ENCODE data around the gene GGPS1. TPM values are rescaled to one million over a fixed set of nuclear protein-coding genes. Genes with fewer than 3 reads are reported as not detected.

GGPS1 gene
- polyA plus RNA-seq, 1 experiment: 45.2 TPM

GRCh38 chr1:235326719-235327558 is 1.4 kb upstream of the GGPS1 start:
- ChIA-PET POLR2A (interaction anchor here (0.5 kb wide), 1 partner anchor 147 kb away, joined by 7 read pairs; no protein-coding TSS in a partner anchor), CTCF (interaction anchor here (1.5 kb wide), 1 partner anchor 74 kb away, joined by 3 read pairs; no protein-coding TSS in a partner anchor)
- Histone ChIP-seq H3K27me3 (ENCODE audit: control insufficient read depth, insufficient read depth, low read length) (no peaks in the 10 kb centered on the region), H3K4me3 (ENCODE audit: low read depth, low read length) (peak overlapping the region; percentile 90), H3K27ac (ENCODE audit: low read depth, low read length) (peak overlapping the region; percentile 31), H3K9me3 (ENCODE audit: control insufficient read depth, insufficient read depth, low read length) (no peaks in the 10 kb centered on the region; the same call in 1 of the 2 replicates)
- no peak for DNase-seq (ENCODE audit: low read depth, low spot score)
- TF ChIP-seq CTCF (IDR thresholded peaks at IDR 0.05; ENCODE audit: low read depth, low read length): no peak

- H3K4me3 ChIP-seq (ENCODE audit: low read depth, low read length): peak within 1 kb of the TSS; percentile 90
- POLR2A ChIA-PET: interaction anchor here (0.7 to 2.5 kb wide), 3 partner anchors 69 to 177 kb away, joined by 3 to 9 read pairs (median 5); partner anchors contain the start of gene B3GALNT2
- no peak for TF ChIP-seq CTCF (IDR thresholded peaks at IDR 0.05; ENCODE audit: low read depth, low read length)
- no peaks in the 10 kb centered on the region for H3K27me3 ChIP-seq (ENCODE audit: control insufficient read depth, insufficient read depth, low read length)
- peak within 1 kb of the TSS; percentile 96 for H3K27ac ChIP-seq (ENCODE audit: low read depth, low read length)
- no peak for DNase-seq (ENCODE audit: low read depth, low spot score)
- H3K9me3 ChIP-seq (ENCODE audit: control insufficient read depth, insufficient read depth, low read length): no peaks in the 10 kb centered on the region; the same call in 1 of the 2 replicates
- CTCF ChIA-PET: interaction anchor here (0.7 to 5.1 kb wide), 3 partner anchors 75 to 90 kb away, joined by 3 to 35 read pairs (median 3); no protein-coding TSS in a partner anchor
Measured at GRCh38 chr1:235327559-235328270, 655 bp upstream of the GGPS1 start, which contains the start of gene ARID4B. ARID4B (minus strand) TSS chr1:235328179; CDS start chr1:235326919, 1,260 bp downstream.

- ChIA-PET CTCF (interaction anchor here (1.0 to 5.1 kb wide), 2 partner anchors 87 to 175 kb away, joined by 3 to 35 read pairs; partner anchors contain the start of gene B3GALNT2), POLR2A (interaction anchor here (0.9 to 2.5 kb wide), 9 partner anchors 10 to 175 kb away, joined by 3 to 9 read pairs (median 3); partner anchors contain the start of genes B3GALNT2 and TBCE)
- H3K9me3 ChIP-seq (ENCODE audit: control insufficient read depth, insufficient read depth, low read length): no peaks in the 10 kb centered on the region; the same call in 1 of the 2 replicates
- H3K27me3 ChIP-seq (ENCODE audit: control insufficient read depth, insufficient read depth, low read length): no peaks in the 10 kb centered on the region
- DNase-seq (ENCODE audit: low read depth, low spot score): no peak
- H3K27ac ChIP-seq (ENCODE audit: low read depth, low read length): peak overlapping the region; percentile 96
- no peak for TF ChIP-seq CTCF (IDR thresholded peaks at IDR 0.05; ENCODE audit: low read depth, low read length)
- peak overlapping the region; percentile 84 for H3K4me3 ChIP-seq (ENCODE audit: low read depth, low read length)
Measured at GRCh38 chr1:235329139-235329902, 951 bp downstream of the GGPS1 start.

- no peak for DNase-seq (ENCODE audit: low read depth, low spot score)
- Histone ChIP-seq H3K9me3 (ENCODE audit: control insufficient read depth, insufficient read depth, low read length) (no peaks in the 10 kb centered on the region; the same call in 1 of the 2 replicates), H3K4me3 (ENCODE audit: low read depth, low read length) (no peak overlapping the region; the same call in 1 of the 2 replicates), H3K27ac (ENCODE audit: low read depth, low read length) (no peak overlapping the region), H3K27me3 (ENCODE audit: control insufficient read depth, insufficient read depth, low read length) (no peaks in the 10 kb centered on the region)
- no peak for TF ChIP-seq CTCF (IDR thresholded peaks at IDR 0.05; ENCODE audit: low read depth, low read length)
- ChIA-PET POLR2A (no interaction called here), CTCF (interaction anchor here (0.6 to 5.1 kb wide), 3 partner anchors 18 to 85 kb away, joined by 4 to 35 read pairs (median 4); no protein-coding TSS in a partner anchor)
Measured at GRCh38 chr1:235330918-235331285, 2.5 kb downstream of the GGPS1 start.
